ENCODE data around the gene TMEM135. TPM values are rescaled to one million over a fixed set of nuclear protein-coding genes. Genes with fewer than 3 reads are reported as not detected.

The TMEM135 gene
- total and polyA plus RNA-seq, 4 donors = 14.7 to 38.8 (median 20.7) TPM

DNA sequence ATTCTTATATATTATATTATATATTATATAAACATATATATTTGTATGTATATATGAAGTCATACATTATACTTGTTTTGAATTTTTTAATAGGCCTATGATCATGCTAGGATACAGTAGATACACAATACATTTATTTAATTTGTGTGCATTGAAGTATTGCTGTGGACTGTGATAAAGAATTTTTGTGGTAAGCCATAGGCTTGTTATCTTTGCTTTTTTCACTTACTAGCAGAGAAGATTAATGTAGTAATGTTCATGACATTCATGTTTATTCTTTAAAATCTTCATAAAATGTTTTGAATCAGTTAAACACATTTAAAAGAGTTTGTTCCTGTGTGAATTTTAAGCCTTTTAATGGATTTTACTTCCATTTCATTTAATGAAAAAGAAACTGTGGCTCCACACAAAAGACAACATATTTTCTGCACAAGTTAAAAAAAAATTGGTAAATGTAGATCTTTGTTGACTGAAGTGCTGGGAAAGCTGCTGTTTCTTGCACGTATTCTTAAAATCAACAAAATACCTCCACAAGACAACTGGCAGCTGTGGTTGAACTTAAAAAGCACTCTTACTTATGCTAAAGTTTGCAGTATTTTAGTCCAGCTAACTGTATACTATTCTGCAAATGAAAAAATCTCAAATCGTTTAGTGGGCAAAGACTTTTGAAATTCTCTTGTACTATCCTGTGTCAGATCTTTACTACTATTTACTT lies 156.2 kb downstream of the TMEM135 start:
- Histone ChIP-seq H3K9me3 (ENCODE audit: control insufficient read depth, insufficient read depth, low read length) (no peaks in the 10 kb centered on the region), H3K4me3 (ENCODE audit: low read depth, low read length) (no peak overlapping the region), H3K36me3 (ENCODE audit: control insufficient read depth, insufficient read depth, low read length) (no peaks in the 10 kb centered on the region), H3K27me3 (ENCODE audit: control insufficient read depth, insufficient read depth, low read length) (no peaks in the 10 kb centered on the region), H3K27ac (ENCODE audit: low read depth, low read length) (no peak overlapping the region), H3K4me1 (ENCODE audit: control insufficient read depth, insufficient read depth, low read length) (no peaks in the 10 kb centered on the region)
- DNase-seq (ENCODE audit: low read depth in 4 of 6, low spot score in 6 of 6) = no peak
- no CpG with 5 or more reads among the region's 2 CpGs for WGBS (ENCODE audit: insufficient coverage)

GRCh38 chr11:87194985-87195820 lies 157.5 kb downstream of the TMEM135 start:
- Histone ChIP-seq H3K27ac (ENCODE audit: low read depth, low read length) (no peak overlapping the region), H3K9me3 (ENCODE audit: control insufficient read depth, insufficient read depth, low read length) (no peaks in the 10 kb centered on the region), H3K4me1 (ENCODE audit: control insufficient read depth, insufficient read depth, low read length) (no peaks in the 10 kb centered on the region), H3K4me3 (ENCODE audit: low read depth, low read length) (no peak overlapping the region), H3K36me3 (ENCODE audit: control insufficient read depth, insufficient read depth, low read length) (no peaks in the 10 kb centered on the region), H3K27me3 (ENCODE audit: control insufficient read depth, insufficient read depth, low read length) (no peaks in the 10 kb centered on the region)
- 100% methylated on average over 3 of the region's 14 CpGs for WGBS (ENCODE audit: insufficient coverage)
- DNase-seq (ENCODE audit: low read depth in 4 of 6, low spot score in 6 of 6) = no peak

DNA sequence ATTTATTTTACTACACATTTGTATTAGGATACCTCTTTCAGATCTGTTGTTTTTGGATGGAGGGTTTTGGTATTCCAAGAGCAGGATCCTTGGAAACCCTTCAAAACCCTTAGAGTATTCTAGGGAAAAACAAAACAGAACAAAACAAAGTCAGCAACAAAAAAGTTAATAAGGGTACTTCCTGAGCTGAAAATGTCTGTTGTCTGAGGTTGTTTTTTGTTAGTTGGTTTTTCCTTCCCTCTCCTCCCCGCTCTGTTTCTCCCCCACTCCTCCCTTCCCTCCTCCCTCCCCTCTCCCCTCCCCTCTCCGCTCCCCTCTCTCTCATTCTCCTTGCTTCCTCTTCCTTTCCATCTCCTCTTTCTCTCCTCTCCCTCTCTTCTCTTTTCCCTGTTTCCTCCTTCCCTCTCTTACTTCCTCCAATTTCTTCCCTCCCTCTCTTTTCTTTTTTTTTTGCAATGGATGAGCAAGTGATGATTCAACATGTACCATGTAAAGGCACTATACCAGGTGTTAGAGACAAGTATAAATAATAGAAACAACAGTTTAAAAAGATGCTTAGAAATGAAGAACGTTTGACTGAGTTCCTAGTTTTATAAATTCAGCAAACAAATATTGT lies 160.6 kb downstream of the TMEM135 start:
- no peaks in the 10 kb centered on the region for H3K9me3 ChIP-seq (ENCODE audit: control insufficient read depth, insufficient read depth, low read length)
- no peak overlapping the region for H3K4me3 ChIP-seq (ENCODE audit: low read depth, low read length)
- no peak overlapping the region for H3K27ac ChIP-seq (ENCODE audit: low read depth, low read length)
- no peaks in the 10 kb centered on the region for H3K4me1 ChIP-seq (ENCODE audit: control insufficient read depth, insufficient read depth, low read length)
- DNase-seq (ENCODE audit: low read depth in 4 of 6, low spot score in 6 of 6) = no peak
- H3K27me3 ChIP-seq (ENCODE audit: control insufficient read depth, insufficient read depth, low read length) = no peaks in the 10 kb centered on the region
- no peaks in the 10 kb centered on the region for H3K36me3 ChIP-seq (ENCODE audit: control insufficient read depth, insufficient read depth, low read length)
- WGBS (ENCODE audit: insufficient coverage) = 64% methylated on average over 2 of the region's 3 CpGs

GRCh38 chr11:87201376-87201775 lies 163.6 kb downstream of the TMEM135 start:
- no peak overlapping the region for H3K4me3 ChIP-seq (ENCODE audit: low read depth, low read length)
- WGBS (ENCODE audit: insufficient coverage) = no CpG with 5 or more reads among the region's 2 CpGs
- no peaks in the 10 kb centered on the region for H3K9me3 ChIP-seq (ENCODE audit: control insufficient read depth, insufficient read depth, low read length)
- no peaks in the 10 kb centered on the region for H3K27me3 ChIP-seq (ENCODE audit: control insufficient read depth, insufficient read depth, low read length)
- no peaks in the 10 kb centered on the region for H3K36me3 ChIP-seq (ENCODE audit: control insufficient read depth, insufficient read depth, low read length)
- DNase-seq (ENCODE audit: low read depth in 4 of 6, low spot score in 6 of 6) = peak in 1 of 6 donors; percentile 59
- no peaks in the 10 kb centered on the region for H3K4me1 ChIP-seq (ENCODE audit: control insufficient read depth, insufficient read depth, low read length)
- no peak overlapping the region for H3K27ac ChIP-seq (ENCODE audit: low read depth, low read length)

DNA sequence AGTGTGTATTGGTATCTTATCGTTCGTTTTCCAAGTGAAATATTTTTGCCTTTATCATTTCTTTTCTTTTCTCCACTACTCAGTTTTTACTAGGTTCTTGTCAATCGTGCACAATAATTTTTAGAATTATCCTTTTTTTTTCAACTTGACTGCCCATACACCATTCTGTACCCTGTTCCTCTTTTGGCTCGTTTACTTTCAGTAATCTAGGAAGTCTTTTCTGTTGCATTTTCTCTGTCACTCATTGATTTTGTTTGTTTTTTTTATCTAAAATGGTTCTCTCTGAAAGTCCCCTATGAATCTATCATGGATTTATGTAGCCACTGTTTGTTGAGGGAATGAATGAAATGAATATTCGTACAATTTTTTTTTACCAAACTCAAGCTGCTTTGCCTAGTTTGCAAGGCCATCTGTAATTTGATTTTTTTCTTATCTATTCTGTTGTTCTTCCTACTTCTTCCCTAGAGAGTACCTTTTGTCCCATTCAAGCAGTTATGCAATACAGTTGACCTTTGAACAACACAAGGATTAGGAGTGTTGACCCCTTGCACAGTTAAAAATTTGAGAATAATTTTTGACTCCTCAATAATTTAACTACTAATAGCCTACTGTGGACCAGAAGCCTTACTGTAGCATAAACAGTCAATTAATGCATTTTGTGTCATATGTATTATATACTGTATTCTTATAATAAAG lies 166.3 kb downstream of the TMEM135 start:
- Histone ChIP-seq H3K27me3 (ENCODE audit: control insufficient read depth, insufficient read depth, low read length) (no peaks in the 10 kb centered on the region), H3K4me3 (ENCODE audit: low read depth, low read length) (no peak overlapping the region), H3K4me1 (ENCODE audit: control insufficient read depth, insufficient read depth, low read length) (no peaks in the 10 kb centered on the region), H3K9me3 (ENCODE audit: control insufficient read depth, insufficient read depth, low read length) (no peaks in the 10 kb centered on the region), H3K36me3 (ENCODE audit: control insufficient read depth, insufficient read depth, low read length) (no peaks in the 10 kb centered on the region), H3K27ac (ENCODE audit: low read depth, low read length) (no peak overlapping the region)
- WGBS (ENCODE audit: insufficient coverage) = 87% methylated on average over 1 of the region's 5 CpGs
- DNase-seq (ENCODE audit: low read depth in 4 of 6, low spot score in 6 of 6) = no peak

DNA sequence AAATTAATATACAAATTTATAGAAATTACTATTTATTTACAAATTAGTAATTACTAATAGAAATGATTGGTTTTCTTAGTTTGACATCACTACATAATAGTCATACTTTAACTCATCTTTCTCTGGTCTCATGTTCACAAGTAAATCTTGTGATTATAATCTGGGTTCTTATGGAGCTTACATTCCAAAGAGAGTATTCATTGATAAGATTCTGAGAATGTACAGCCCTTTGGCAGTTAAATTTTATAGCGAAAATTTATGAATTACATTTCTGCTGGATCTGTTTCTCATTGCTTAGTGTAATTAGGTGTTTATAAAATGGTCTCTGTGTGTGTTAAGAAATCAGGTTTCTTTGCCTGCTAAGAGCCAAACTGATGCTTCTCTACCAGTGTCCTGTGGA lies 175.2 kb downstream of the TMEM135 start:
- H3K36me3 ChIP-seq (ENCODE audit: control insufficient read depth, insufficient read depth, low read length) = no peaks in the 10 kb centered on the region
- 100% methylated on average over 1 of the region's 1 CpG for WGBS (ENCODE audit: insufficient coverage)
- no peak overlapping the region for H3K4me3 ChIP-seq (ENCODE audit: low read depth, low read length)
- H3K27ac ChIP-seq (ENCODE audit: low read depth, low read length) = no peak overlapping the region
- H3K4me1 ChIP-seq (ENCODE audit: control insufficient read depth, insufficient read depth, low read length) = no peaks in the 10 kb centered on the region
- H3K9me3 ChIP-seq (ENCODE audit: control insufficient read depth, insufficient read depth, low read length) = no peaks in the 10 kb centered on the region
- H3K27me3 ChIP-seq (ENCODE audit: control insufficient read depth, insufficient read depth, low read length) = no peaks in the 10 kb centered on the region
- no peak for DNase-seq (ENCODE audit: low read depth in 4 of 6, low spot score in 6 of 6)

- WGBS (ENCODE audit: insufficient coverage) = no CpG with 5 or more reads among the region's 2 CpGs
- no peak overlapping the region for H3K4me3 ChIP-seq (ENCODE audit: low read depth, low read length)
- no peaks in the 10 kb centered on the region for H3K9me3 ChIP-seq (ENCODE audit: control insufficient read depth, insufficient read depth, low read length)
- H3K4me1 ChIP-seq (ENCODE audit: control insufficient read depth, insufficient read depth, low read length) = no peaks in the 10 kb centered on the region
- no peaks in the 10 kb centered on the region for H3K36me3 ChIP-seq (ENCODE audit: control insufficient read depth, insufficient read depth, low read length)
- DNase-seq (ENCODE audit: low read depth in 4 of 6, low spot score in 6 of 6) = no peak
- H3K27me3 ChIP-seq (ENCODE audit: control insufficient read depth, insufficient read depth, low read length) = no peaks in the 10 kb centered on the region
- no peak overlapping the region for H3K27ac ChIP-seq (ENCODE audit: low read depth, low read length)
Measured at GRCh38 chr11:87213444-87213843, 175.7 kb downstream of the TMEM135 start.

GRCh38 chr11:87215236-87215635 lies 177.5 kb downstream of the TMEM135 start:
- DNase-seq (ENCODE audit: low read depth in 4 of 6, low spot score in 6 of 6) = no peak
- Histone ChIP-seq H3K4me1 (ENCODE audit: control insufficient read depth, insufficient read depth, low read length) (no peaks in the 10 kb centered on the region), H3K36me3 (ENCODE audit: control insufficient read depth, insufficient read depth, low read length) (no peaks in the 10 kb centered on the region), H3K9me3 (ENCODE audit: control insufficient read depth, insufficient read depth, low read length) (no peaks in the 10 kb centered on the region), H3K4me3 (ENCODE audit: low read depth, low read length) (no peak overlapping the region), H3K27me3 (ENCODE audit: control insufficient read depth, insufficient read depth, low read length) (no peaks in the 10 kb centered on the region), H3K27ac (ENCODE audit: low read depth, low read length) (no peak overlapping the region)
- 100% methylated on average over 1 of the region's 1 CpG for WGBS (ENCODE audit: insufficient coverage)

DNA sequence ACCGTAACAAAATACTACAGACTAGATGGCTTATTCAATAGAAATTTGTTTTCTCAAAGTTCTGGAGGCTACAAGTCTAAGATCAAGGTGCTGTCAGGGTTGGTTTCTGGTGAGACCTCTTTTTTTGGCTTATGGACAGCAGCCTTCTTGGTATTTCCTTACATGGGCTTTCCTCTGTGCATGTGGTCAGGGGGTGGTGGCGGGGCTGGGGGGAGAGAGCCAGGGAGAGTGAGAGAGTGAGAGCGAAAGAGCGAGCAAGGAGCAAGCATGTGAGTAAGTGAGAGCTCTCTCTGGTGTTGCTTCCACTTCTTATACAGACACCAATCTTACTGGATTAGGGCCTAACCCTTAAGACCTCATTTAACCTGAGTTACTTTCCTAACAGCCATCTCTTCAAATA lies 181.5 kb downstream of the TMEM135 start:
- no peaks in the 10 kb centered on the region for H3K9me3 ChIP-seq (ENCODE audit: control insufficient read depth, insufficient read depth, low read length)
- no peak overlapping the region for H3K27ac ChIP-seq (ENCODE audit: low read depth, low read length)
- DNase-seq (ENCODE audit: low read depth in 4 of 6, low spot score in 6 of 6) = no peak
- no CpG with 5 or more reads among the region's 4 CpGs for WGBS (ENCODE audit: insufficient coverage)
- H3K4me3 ChIP-seq (ENCODE audit: low read depth, low read length) = no peak overlapping the region
- H3K36me3 ChIP-seq (ENCODE audit: control insufficient read depth, insufficient read depth, low read length) = no peaks in the 10 kb centered on the region
- no peaks in the 10 kb centered on the region for H3K4me1 ChIP-seq (ENCODE audit: control insufficient read depth, insufficient read depth, low read length)
- H3K27me3 ChIP-seq (ENCODE audit: control insufficient read depth, insufficient read depth, low read length) = no peaks in the 10 kb centered on the region

Measured in spinal cord (tissue), 10 donors.